MCF 10A (cell line): ENCODE results near the gene TRIM65. TPM values are rescaled to one million over a fixed set of nuclear protein-coding genes. Genes with fewer than 3 reads are reported as not detected.

Experiments
- BruUV-seq: library from RNA; stranded (reverse); fragments of 400-500 nt; replicated peaks from 2 replicates; lab custom pipeline; 2021; lab: Mats Ljungman, UMichigan
- CTCF ChIA-PET: fragments of 300-600 bp; sonication (Branson Sonifier 250); formaldehyde crosslinking; extraction: SDS; loops from one replicate; lab custom pipeline; 2021; ENCODE audit warnings: antibody characterized with exemption, inconsistent platforms; lab: Yijun Ruan, JAX
- POLR2A ChIA-PET: fragments of 300-600, 350-650 bp; sonication (Branson Sonifier 250); formaldehyde crosslinking; extraction: SDS; loops from one replicate; lab custom pipeline; 2020; ENCODE audit warnings: antibody characterized with exemption, inconsistent platforms; lab: Yijun Ruan, JAX
- DNase-seq: peaks from one replicate; pipeline ENCODE4 v3.0.0-alpha.2; 2018; ENCODE audit not compliant: unreplicated experiment
- H3K27ac Mint-ChIP-seq: one replicate; pipeline ENCODE4 v1.8.0; 2022; ENCODE audit warnings: mild to moderate bottlenecking, low read depth, mixed read lengths; ENCODE audit not compliant: unreplicated experiment
- H3K27me3 Mint-ChIP-seq: one replicate; pipeline ENCODE4 v1.8.0; 2022; ENCODE audit warnings: mixed read lengths; ENCODE audit not compliant: insufficient read depth, unreplicated experiment
- H3K36me3 Mint-ChIP-seq: one replicate; pipeline ENCODE4 v1.8.0; 2022; ENCODE audit warnings: mild to moderate bottlenecking, moderate library complexity, mixed read lengths; ENCODE audit not compliant: insufficient read depth, unreplicated experiment
- H3K4me1 Mint-ChIP-seq: one replicate; pipeline ENCODE4 v1.8.0; 2022; ENCODE audit warnings: mixed read lengths; ENCODE audit not compliant: insufficient read depth, unreplicated experiment
- H3K4me3 Mint-ChIP-seq: one replicate; pipeline ENCODE4 v1.8.0; 2022; ENCODE audit warnings: mild to moderate bottlenecking, moderate library complexity, mixed read lengths; ENCODE audit not compliant: unreplicated experiment
- H3K9me3 Mint-ChIP-seq: one replicate; pipeline ENCODE4 v1.8.0; 2022; ENCODE audit warnings: mixed read lengths; ENCODE audit not compliant: unreplicated experiment
- intact Hi-C: fragments of 100-400 bp; cut with micrococcal nuclease; formaldehyde crosslinking; loops from 2 replicates; pipeline ENCODE4 v1.14.1; 2022
- total RNA-seq: library from RNA; stranded (reverse); gene quantifications from 2 replicates; pipeline ENCODE4 v1.2.3, GENCODE V29; 2022
- TF ChIP-seq, protein P1 (sequence below): fragments of 200-600 bp; IDR thresholded peaks from one replicate; pipeline ENCODE4 v1.8.0; 2022; ENCODE audit warnings: antibody characterized with exemption, mild to moderate bottlenecking; ENCODE audit not compliant: unreplicated experiment

TRIM65 gene
- total RNA-seq, 1 experiment from 2014 or later, result 15.9 TPM

DNA sequence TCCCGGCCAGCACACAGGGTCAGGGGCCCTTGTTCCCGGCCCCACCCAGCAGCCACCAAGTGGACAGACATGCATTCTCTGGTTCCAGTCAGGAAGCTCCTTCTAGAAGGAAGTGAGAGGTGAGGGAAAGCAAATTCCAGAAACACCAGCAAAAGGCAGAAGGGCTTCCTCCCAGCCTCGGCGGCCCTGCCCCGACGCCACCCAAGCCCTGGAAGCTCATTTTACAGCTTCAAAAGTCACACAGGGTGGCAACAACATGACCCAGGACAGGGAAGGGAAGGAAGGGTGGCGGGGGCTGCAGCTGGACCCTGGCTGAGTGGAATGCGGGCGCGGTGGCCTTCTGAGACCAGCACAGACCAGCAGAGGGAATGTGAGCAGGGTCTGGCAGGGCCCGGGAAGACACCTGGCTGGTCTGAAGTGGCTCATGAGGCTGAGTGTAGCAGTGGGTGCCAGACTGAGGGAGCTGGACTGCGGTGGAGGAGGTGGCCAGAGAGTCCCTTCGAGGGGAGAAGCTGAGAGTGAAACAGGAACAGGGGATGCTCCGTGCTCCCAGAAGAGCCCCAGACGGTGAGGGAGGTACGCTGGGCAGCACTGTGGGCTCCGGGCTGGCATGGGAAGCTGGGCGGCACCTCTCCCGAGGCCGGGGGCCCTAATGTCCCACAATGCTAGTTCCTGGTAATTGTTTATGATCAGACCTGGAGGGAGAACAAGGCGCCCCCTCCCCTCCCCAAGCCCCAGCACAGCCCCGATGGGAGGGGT, 50.6 kb downstream of the TRIM65 start:
- H3K4me1 Mint-ChIP-seq, result peaks cover 14% of the 10 kb centered on the region
- no peak overlapping the region for H3K4me3 Mint-ChIP-seq
- TF ChIP-seq, protein P1, sequence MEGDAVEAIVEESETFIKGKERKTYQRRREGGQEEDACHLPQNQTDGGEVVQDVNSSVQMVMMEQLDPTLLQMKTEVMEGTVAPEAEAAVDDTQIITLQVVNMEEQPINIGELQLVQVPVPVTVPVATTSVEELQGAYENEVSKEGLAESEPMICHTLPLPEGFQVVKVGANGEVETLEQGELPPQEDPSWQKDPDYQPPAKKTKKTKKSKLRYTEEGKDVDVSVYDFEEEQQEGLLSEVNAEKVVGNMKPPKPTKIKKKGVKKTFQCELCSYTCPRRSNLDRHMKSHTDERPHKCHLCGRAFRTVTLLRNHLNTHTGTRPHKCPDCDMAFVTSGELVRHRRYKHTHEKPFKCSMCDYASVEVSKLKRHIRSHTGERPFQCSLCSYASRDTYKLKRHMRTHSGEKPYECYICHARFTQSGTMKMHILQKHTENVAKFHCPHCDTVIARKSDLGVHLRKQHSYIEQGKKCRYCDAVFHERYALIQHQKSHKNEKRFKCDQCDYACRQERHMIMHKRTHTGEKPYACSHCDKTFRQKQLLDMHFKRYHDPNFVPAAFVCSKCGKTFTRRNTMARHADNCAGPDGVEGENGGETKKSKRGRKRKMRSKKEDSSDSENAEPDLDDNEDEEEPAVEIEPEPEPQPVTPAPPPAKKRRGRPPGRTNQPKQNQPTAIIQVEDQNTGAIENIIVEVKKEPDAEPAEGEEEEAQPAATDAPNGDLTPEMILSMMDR, result no peak
- BruUV-seq, result TSS peak; percentile 78
- peaks cover 56% of the 10 kb centered on the region for H3K36me3 Mint-ChIP-seq
- CTCF ChIA-PET, result interaction anchor here (0.5 to 1.9 kb wide), 9 partner anchors 14 to 188 kb away, joined by 3 to 8 read pairs (median 4); partner anchors contain the start of genes TRIM65 and UNK
- H3K27ac Mint-ChIP-seq, result no peak overlapping the region
- POLR2A ChIA-PET, result interaction anchor here (0.8 to 3.4 kb wide), 6 partner anchors 9 to 70 kb away, joined by 3 to 27 read pairs (median 6); partner anchors contain the start of genes TRIM47 and WBP2
- no peaks in the 10 kb centered on the region for H3K9me3 Mint-ChIP-seq
- DNase-seq, result no peak
- no peaks in the 10 kb centered on the region for H3K27me3 Mint-ChIP-seq
- intact Hi-C loops, result no loop called here

DNA sequence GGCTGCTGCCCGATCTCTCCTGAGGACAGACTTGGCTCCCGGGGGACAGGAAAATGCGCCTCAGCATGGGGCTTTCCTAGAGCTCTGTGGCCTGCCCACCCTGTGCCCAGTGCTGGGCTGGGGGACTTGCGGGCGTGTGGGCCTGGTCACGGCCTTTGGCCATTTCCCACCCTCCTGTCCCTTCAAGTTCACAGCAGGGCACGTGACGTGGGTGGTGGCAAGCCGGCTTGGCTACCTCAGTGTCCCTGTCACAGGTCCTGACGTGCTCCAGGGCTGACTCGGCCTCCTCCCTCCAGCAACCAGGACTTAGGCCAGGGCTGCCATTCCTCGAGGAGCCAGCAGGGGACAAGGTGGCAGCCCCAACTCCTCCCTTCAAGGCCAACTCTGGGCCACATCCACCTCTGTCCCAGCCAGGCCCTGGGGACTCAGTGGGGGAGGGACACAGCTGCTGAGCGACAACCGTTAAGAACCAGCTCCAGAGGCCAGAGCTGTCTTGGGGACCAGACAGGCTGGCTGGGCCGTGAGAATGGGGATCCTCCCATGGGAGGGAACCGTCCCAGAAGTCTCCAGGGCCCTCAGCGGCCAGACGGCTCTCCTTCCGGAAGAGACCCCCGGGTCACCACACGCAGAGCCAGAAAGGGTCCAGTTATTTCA, 51.6 kb downstream of the TRIM65 start:
- BruUV-seq, result no TSS peak
- POLR2A ChIA-PET, result interaction anchor here (0.7 to 3.4 kb wide), 5 partner anchors 10 to 421 kb away, joined by 3 to 27 read pairs (median 4); partner anchors contain the start of genes UNK and WBP2
- CTCF ChIA-PET, result interaction anchor here (0.6 to 1.9 kb wide), 6 partner anchors 13 to 187 kb away, joined by 3 to 8 read pairs (median 4); partner anchors contain the start of gene TRIM65

DNA sequence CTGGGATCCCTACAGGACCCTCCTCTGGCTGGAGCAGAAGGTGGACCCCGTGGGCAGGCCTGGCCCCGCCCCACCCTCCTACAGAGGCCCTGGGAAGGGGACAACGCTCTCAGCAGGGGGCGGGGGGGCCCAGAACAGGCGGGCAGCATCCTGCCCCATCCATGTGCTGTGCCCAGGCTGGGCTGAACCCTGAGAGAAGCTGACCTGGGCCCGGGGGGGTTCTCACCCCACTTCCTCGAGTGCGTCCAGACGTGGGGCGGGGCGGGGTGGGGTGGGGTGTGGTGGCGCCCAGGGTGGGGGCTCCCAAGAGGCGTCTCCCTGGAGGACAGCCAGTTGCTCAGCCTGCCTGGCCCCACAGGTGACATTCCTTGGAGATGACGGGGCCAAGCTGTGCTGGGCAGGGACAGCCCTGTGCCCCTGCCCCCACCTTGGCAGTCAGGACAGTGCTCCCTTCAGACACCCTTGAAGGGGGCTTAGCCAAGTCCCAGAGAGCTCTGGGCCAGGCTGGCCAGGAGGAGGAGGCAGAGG, 52.2 kb downstream of the TRIM65 start:
- CTCF ChIA-PET, result interaction anchor here (0.6 to 1.7 kb wide), 5 partner anchors 11 to 186 kb away, joined by 3 to 8 read pairs (median 3); partner anchors contain the start of genes TRIM65 and WBP2
- Mint-ChIP-seq H3K27ac (no peak overlapping the region), H3K9me3 (no peaks in the 10 kb centered on the region), H3K4me1 (peaks cover 14% of the 10 kb centered on the region), H3K4me3 (no peak overlapping the region), H3K36me3 (peaks cover 41% of the 10 kb centered on the region), H3K27me3 (no peaks in the 10 kb centered on the region)
- intact Hi-C loops, result no loop called here
- no TSS peak for BruUV-seq
- TF ChIP-seq, protein P1, result no peak
- POLR2A ChIA-PET, result interaction anchor here (0.7 to 3.4 kb wide), 6 partner anchors 11 to 422 kb away, joined by 3 to 27 read pairs (median 4); partner anchors contain the start of genes UNK and WBP2
- peak; percentile 38 for DNase-seq

More for the DNA sequence above, 51.6 kb downstream of the TRIM65 start:
- TF ChIP-seq, protein P1, result peak; percentile 81
- peaks cover 47% of the 10 kb centered on the region for H3K36me3 Mint-ChIP-seq
- H3K27me3 Mint-ChIP-seq, result no peaks in the 10 kb centered on the region
- peak overlapping the region; percentile 16 for H3K4me3 Mint-ChIP-seq
- no peaks in the 10 kb centered on the region for H3K9me3 Mint-ChIP-seq
- H3K27ac Mint-ChIP-seq, result no peak overlapping the region
- intact Hi-C loops, result no loop called here
- peaks cover 14% of the 10 kb centered on the region for H3K4me1 Mint-ChIP-seq
- DNase-seq, result peak; percentile 77
